ENCODE measurements around the gene UCN2. TPM values are rescaled to one million over a fixed set of nuclear protein-coding genes. Genes with fewer than 3 reads are reported as not detected.
A peak's percentile ranks its signal among the peaks of the same experiment; 100 is the strongest.

Gene UCN2
- total RNA-seq, 1 experiment from 2014 or later, result 0.68 TPM

DNA sequence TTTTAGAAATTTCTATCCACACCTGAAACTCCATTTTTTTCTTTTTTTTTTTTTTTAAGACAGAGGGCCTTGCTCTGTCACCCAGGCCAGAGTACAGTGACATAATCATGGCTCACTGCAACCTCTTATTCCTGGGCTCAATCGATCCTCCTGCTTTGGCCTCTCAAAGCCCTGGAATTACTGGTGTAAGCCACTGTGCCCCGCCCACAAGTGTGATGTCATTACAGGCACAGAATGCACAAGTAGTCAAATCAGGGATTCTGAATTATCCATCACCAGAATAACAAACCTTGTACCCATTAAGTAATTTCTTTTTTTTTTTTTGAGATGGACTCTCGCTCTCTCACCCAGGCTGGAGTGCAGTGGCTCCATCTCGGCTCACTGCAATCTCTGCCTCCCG, 43.9 kb upstream of the UCN2 start:
- no peak for DNase-seq
- H3K27me3 ChIP-seq (ENCODE audit: insufficient read depth, low read length), result no peaks in the 10 kb centered on the region
- no peak overlapping the region for H3K18ac ChIP-seq (ENCODE audit: insufficient read length, low read depth, low read length)
- Mint-ChIP-seq H3K4me3 (peak overlapping the region in 1 of 2 experiments; percentile 42; a peak in 1 of 5 replicates), H3K27me3 (ENCODE audit: low read depth) (no peaks in the 10 kb centered on the region), H3K9me3 (no peaks in the 10 kb centered on the region), H3K36me3 (ENCODE audit: insufficient read depth in 1 of 3, low read depth in 3 of 3) (peaks cover 38 to 60% (median 58%) of the 10 kb centered on the region in 3 experiments), H3K27ac (no peak overlapping the region), H3K4me1 (peaks cover 12% of the 10 kb centered on the region in 2 experiments)
- no peak overlapping the region for H4K8ac ChIP-seq (replicated peaks; ENCODE audit: insufficient read length, low read depth, low read length)
- no CpG with 5 or more reads among the region's 5 CpGs for WGBS (ENCODE audit: extremely low coverage, insufficient read length, low lambda C conversion rate)
- no peak overlapping the region for H3T11ph ChIP-seq (ENCODE audit: low read length)
- no peak overlapping the region for H3K4ac ChIP-seq (ENCODE audit: low read depth, low read length)
- H4K5ac ChIP-seq (ENCODE audit: insufficient read length, low read depth, low read length), result no peak overlapping the region
- H2BK12ac ChIP-seq (ENCODE audit: insufficient read length, low read depth, low read length), result no peak overlapping the region
- H3K4me1 ChIP-seq (ENCODE audit: insufficient read depth, low read length), result no peaks in the 10 kb centered on the region
- no peak overlapping the region for H3K14ac ChIP-seq (ENCODE audit: insufficient read depth, low read length)
- H3K9me3 ChIP-seq (ENCODE audit: control insufficient read depth, low read depth, low read length), result no peaks in the 10 kb centered on the region
- no peak overlapping the region for H2BK20ac ChIP-seq (ENCODE audit: low read depth, low read length, poor library complexity, severe bottlenecking)
- H3K23me2 ChIP-seq (ENCODE audit: insufficient read length, low read depth, low read length, poor library complexity, severe bottlenecking), result peaks cover 3% of the 10 kb centered on the region
- no peak overlapping the region for H2BK5ac ChIP-seq (ENCODE audit: insufficient read length, low read length)
- no peak overlapping the region for H2BK120ac ChIP-seq (ENCODE audit: low read depth, low read length, poor library complexity, severe bottlenecking)
- no peak overlapping the region for H4K91ac ChIP-seq (ENCODE audit: insufficient read length, low read depth, low read length)
- H3K4me2 ChIP-seq (ENCODE audit: insufficient read depth, insufficient read length, low read length), result no peak overlapping the region
- no peaks in the 10 kb centered on the region for H4K20me1 ChIP-seq (ENCODE audit: control insufficient read depth, insufficient read depth, insufficient read length)
- no peak overlapping the region for H3K27ac ChIP-seq (ENCODE audit: insufficient read length, low read depth, low read length)
- H3K79me1 ChIP-seq (ENCODE audit: insufficient read depth, low read depth, low read length, poor library complexity, severe bottlenecking), result no peaks in the 10 kb centered on the region
- no peak overlapping the region for H3K23ac ChIP-seq (ENCODE audit: insufficient read length, low read depth, low read length)
- H3K9ac ChIP-seq (ENCODE audit: extremely low read depth, insufficient read length, low read length), result no peak overlapping the region
- no peak overlapping the region for H2AK5ac ChIP-seq (ENCODE audit: insufficient read length, low read length)
- H3K79me2 ChIP-seq (ENCODE audit: insufficient read depth, low read length), result peaks cover 6% of the 10 kb centered on the region; the same call in 1 of the 2 replicates
- TF ChIP-seq, protein P1, sequence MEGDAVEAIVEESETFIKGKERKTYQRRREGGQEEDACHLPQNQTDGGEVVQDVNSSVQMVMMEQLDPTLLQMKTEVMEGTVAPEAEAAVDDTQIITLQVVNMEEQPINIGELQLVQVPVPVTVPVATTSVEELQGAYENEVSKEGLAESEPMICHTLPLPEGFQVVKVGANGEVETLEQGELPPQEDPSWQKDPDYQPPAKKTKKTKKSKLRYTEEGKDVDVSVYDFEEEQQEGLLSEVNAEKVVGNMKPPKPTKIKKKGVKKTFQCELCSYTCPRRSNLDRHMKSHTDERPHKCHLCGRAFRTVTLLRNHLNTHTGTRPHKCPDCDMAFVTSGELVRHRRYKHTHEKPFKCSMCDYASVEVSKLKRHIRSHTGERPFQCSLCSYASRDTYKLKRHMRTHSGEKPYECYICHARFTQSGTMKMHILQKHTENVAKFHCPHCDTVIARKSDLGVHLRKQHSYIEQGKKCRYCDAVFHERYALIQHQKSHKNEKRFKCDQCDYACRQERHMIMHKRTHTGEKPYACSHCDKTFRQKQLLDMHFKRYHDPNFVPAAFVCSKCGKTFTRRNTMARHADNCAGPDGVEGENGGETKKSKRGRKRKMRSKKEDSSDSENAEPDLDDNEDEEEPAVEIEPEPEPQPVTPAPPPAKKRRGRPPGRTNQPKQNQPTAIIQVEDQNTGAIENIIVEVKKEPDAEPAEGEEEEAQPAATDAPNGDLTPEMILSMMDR (conservative IDR thresholded peaks at IDR 0.05), result no peak
- H2AFZ ChIP-seq (ENCODE audit: low read length), result no peak overlapping the region
- H2BK15ac ChIP-seq (ENCODE audit: low read depth, low read length), result no peak overlapping the region
- H3K56ac ChIP-seq (ENCODE audit: insufficient read length, low read depth, low read length), result no peak overlapping the region
